HG03103 (cell line): ENCODE measurements around the gene UBAP1L.
"Not testable (repeated sequence)": the region's sequence is repeated elsewhere in the genome, so short reads cannot be mapped to it uniquely, and the experiment has no call there.

ENCODE experiments used
- ATAC-seq: cut with Tn5 transposase; IDR thresholded peaks from one replicate; pipeline ENCODE4 v1.9.1; 2021; ENCODE audit warnings: low read depth; ENCODE audit not compliant: unreplicated experiment

The UBAP1L gene

GRCh38 chr15:65085207-65085753 lies 29.7 kb downstream of the UBAP1L start:
- ATAC-seq, result no peak

- no peak for ATAC-seq
These were observed 30.3 kb downstream of the UBAP1L start for GRCh38 chr15:65084500-65085206.

- no peak for ATAC-seq
These were observed 31.7 kb downstream of the UBAP1L start for GRCh38 chr15:65083262-65083701.

GRCh38 chr15:65082303-65082953 lies 32.6 kb downstream of the UBAP1L start:
- no peak for ATAC-seq

GRCh38 chr15:65081758-65082157 lies 33.2 kb downstream of the UBAP1L start:
- no peak for ATAC-seq

- no peak for ATAC-seq
These were observed 33.7 kb downstream of the UBAP1L start for GRCh38 chr15:65081270-65081669.

GRCh38 chr15:65079580-65079979 lies 35.4 kb downstream of the UBAP1L start:
- no peak for ATAC-seq

- ATAC-seq, result no peak
These were observed 37.0 kb downstream of the UBAP1L start for GRCh38 chr15:65077981-65078352.

- no peak for ATAC-seq
These were observed 37.6 kb downstream of the UBAP1L start for GRCh38 chr15:65077291-65077980.

- no peak for ATAC-seq
These were observed 38.3 kb downstream of the UBAP1L start, which contains the start of gene KBTBD13 for GRCh38 chr15:65076486-65077290. Gene KBTBD13, plus strand, starts transcription at chr15:65076746. Its CDS starts 70 bp downstream, at chr15:65076816.

- ATAC-seq, result not testable (repeated sequence)
These were observed 39.2 kb downstream of the UBAP1L start for GRCh38 chr15:65075607-65076395.

- ATAC-seq, result not testable (repeated sequence)
These were observed 40.1 kb downstream of the UBAP1L start for GRCh38 chr15:65074946-65075345.

GRCh38 chr15:65072617-65073016 lies 42.4 kb downstream of the UBAP1L start:
- ATAC-seq, result no peak

- no peak for ATAC-seq
These were observed 43.0 kb downstream of the UBAP1L start for GRCh38 chr15:65072027-65072426.

GRCh38 chr15:65071381-65071811 lies 43.6 kb downstream of the UBAP1L start:
- ATAC-seq, result no peak

- no peak for ATAC-seq
These were observed 45.0 kb downstream of the UBAP1L start for GRCh38 chr15:65069779-65070546.

- ATAC-seq, result no peak
These were observed 45.8 kb downstream of the UBAP1L start for GRCh38 chr15:65069179-65069578.

GRCh38 chr15:65068403-65068788 lies 46.6 kb downstream of the UBAP1L start:
- ATAC-seq, result no peak
